Measurements from ENCODE around the gene TUBB1. TPM values are rescaled to one million over a fixed set of nuclear protein-coding genes. Genes with fewer than 3 reads are reported as not detected.

Gene TUBB1
- total RNA-seq, 1 experiment from 2014 or later: 0.35 TPM

DNA sequence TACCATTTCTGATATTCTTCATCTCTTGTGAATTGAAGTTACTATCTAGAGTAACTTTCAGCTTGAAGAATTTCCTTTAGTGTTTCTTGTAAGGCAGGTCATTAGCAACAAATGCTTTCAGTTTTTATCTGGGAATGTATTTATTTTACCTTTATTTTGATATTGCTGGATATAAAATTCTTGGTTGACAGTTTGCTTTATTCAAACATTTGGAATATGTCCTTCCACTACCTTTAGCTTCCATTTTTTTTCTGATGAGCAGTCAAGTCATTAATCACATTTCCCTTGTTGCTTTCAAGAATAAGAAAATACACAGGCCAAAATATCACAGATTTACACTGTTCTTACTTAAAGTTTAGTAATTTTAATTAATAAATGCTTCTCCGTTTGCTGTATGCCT, 43.9 kb upstream of the TUBB1 start:
- ChIA-PET POLR2A (ENCODE audit: unreplicated experiment) (no interaction called here), CTCF (no interaction called here)
- Histone ChIP-seq H3K36me3 (ENCODE audit: low read depth) (no peaks in the 10 kb centered on the region), H3K27me3 (ENCODE audit: insufficient read depth, low read depth) (no peaks in the 10 kb centered on the region), H3K79me2 (ENCODE audit: low read depth) (no peaks in the 10 kb centered on the region), H3K4me3 (no peak overlapping the region), H3K27ac (no peak overlapping the region), H3K9me2 (ENCODE audit: insufficient read depth) (no peaks in the 10 kb centered on the region), H4K20me1 (ENCODE audit: insufficient read depth) (no peaks in the 10 kb centered on the region), H2AFZ (no peak overlapping the region), H3F3A (ENCODE audit: insufficient read depth, low read depth) (no peaks in the 10 kb centered on the region), H3K4me2 (no peak overlapping the region), H3K9me3 (ENCODE audit: insufficient read depth, low read depth) (no peaks in the 10 kb centered on the region), H3K4me1 (replicated peaks; ENCODE audit: insufficient read depth) (no peaks in the 10 kb centered on the region)
- BruUV-seq (replicated peaks): no TSS peak
- TF ChIP-seq EZH2 (IDR thresholded peaks at IDR 0.05; ENCODE audit: low read depth): no peak
- TF ChIP-seq, protein P1, sequence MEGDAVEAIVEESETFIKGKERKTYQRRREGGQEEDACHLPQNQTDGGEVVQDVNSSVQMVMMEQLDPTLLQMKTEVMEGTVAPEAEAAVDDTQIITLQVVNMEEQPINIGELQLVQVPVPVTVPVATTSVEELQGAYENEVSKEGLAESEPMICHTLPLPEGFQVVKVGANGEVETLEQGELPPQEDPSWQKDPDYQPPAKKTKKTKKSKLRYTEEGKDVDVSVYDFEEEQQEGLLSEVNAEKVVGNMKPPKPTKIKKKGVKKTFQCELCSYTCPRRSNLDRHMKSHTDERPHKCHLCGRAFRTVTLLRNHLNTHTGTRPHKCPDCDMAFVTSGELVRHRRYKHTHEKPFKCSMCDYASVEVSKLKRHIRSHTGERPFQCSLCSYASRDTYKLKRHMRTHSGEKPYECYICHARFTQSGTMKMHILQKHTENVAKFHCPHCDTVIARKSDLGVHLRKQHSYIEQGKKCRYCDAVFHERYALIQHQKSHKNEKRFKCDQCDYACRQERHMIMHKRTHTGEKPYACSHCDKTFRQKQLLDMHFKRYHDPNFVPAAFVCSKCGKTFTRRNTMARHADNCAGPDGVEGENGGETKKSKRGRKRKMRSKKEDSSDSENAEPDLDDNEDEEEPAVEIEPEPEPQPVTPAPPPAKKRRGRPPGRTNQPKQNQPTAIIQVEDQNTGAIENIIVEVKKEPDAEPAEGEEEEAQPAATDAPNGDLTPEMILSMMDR (conservative IDR thresholded peaks at IDR 0.05): no peak
- no peak for DNase-seq
- intact Hi-C loops (cut with micrococcal nuclease; ENCODE audit: unreplicated experiment): no loop called here

DNA sequence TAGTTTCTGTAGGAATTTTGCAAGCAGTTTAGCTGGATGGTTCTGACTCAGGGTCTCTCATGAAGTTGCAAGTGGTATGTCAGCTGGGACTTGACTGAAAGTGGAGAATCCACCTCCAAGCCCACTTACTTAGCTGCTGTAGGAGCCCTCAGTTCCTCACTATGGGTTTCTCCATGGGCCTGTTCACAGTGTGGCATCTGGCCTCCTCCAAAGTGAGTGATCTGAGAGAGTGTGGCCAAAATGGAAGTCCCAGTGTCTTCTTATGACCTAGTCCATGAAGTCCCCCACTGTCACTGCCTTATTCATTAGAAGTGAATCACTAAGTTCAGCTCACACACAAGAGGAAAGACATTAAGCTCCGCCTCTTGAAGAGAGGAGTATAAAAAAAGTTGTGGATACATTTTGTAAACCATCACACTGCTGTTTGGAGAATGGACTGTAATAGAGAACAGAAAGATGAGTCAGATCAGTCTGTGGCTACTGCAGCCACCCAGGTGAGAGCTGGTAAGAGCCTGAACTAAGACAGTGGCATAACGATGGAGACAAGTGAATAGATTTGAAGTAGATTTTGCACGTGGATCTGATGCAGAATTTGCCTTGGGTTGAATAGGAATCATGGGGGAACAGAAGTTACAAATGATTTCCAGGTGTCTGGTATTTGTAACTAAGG, 43.0 kb upstream of the TUBB1 start:
- Histone ChIP-seq H3K79me2 (ENCODE audit: low read depth) (no peaks in the 10 kb centered on the region), H3K4me1 (replicated peaks; ENCODE audit: insufficient read depth) (0 out of 2 replicates have a peak, but pooled peaks cover 4% of the 10 kb centered on the region), H3K4me3 (no peak overlapping the region), H4K20me1 (ENCODE audit: insufficient read depth) (no peaks in the 10 kb centered on the region), H3K4me2 (no peak overlapping the region), H3F3A (ENCODE audit: insufficient read depth, low read depth) (no peaks in the 10 kb centered on the region), H3K9me2 (ENCODE audit: insufficient read depth) (no peaks in the 10 kb centered on the region), H2AFZ (no peak overlapping the region), H3K36me3 (ENCODE audit: low read depth) (no peaks in the 10 kb centered on the region), H3K27ac (no peak overlapping the region), H3K27me3 (ENCODE audit: insufficient read depth, low read depth) (no peaks in the 10 kb centered on the region), H3K9me3 (ENCODE audit: insufficient read depth, low read depth) (no peaks in the 10 kb centered on the region)
- BruUV-seq (replicated peaks): no TSS peak
- intact Hi-C loops (cut with micrococcal nuclease; ENCODE audit: unreplicated experiment): no loop called here
- CTCF ChIA-PET: no interaction called here
- TF ChIP-seq EZH2 (IDR thresholded peaks at IDR 0.05; ENCODE audit: low read depth): no peak
- TF ChIP-seq, protein P1 (conservative IDR thresholded peaks at IDR 0.05): no peak
- POLR2A ChIA-PET (ENCODE audit: unreplicated experiment): no interaction called here
- DNase-seq: no peak

DNA sequence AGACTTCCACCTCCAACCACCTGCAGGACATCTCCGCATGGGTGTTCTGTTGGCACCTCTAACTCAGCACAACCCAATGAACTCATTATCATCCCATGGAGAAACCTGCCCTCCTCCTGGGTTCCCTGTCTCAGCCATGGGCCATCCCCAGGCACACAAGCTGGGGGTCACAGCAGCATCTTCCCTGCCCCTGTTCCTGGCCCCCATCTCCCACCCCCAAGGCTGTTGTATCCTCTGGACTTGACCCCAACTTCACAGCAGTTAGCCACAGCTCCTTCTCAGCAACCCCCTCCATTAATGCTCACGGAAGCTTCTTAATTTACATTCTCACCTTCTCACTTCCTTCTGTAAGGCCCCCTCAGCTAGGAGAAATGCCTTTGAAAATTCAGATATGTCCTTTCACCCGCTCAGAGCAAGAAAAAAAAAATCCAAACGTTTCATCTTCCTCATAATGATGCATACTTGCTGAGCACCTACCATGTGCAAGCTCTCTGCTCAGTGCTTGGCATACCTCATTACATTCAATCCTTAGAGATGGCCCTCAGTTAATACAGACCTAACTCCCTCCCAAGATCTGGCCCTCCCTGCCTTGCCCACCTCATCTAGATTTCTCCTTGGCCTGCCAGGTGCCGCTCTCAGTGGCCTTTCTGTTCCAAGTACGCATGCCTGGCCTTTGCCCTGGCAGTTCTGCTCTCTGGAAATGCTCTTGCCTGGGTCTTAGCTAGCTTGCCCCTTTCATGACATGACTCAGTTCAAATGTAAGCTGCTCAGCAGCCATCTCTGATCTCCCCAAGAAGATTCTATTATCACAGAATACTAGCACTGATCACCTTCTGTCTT, 40.7 kb upstream of the TUBB1 start:
- Histone ChIP-seq H3K9me2 (ENCODE audit: insufficient read depth) (no peaks in the 10 kb centered on the region), H3K4me2 (no peak overlapping the region), H3K79me2 (ENCODE audit: low read depth) (peaks cover 22% of the 10 kb centered on the region), H3K27me3 (ENCODE audit: insufficient read depth, low read depth) (no peaks in the 10 kb centered on the region), H3F3A (ENCODE audit: insufficient read depth, low read depth) (no peaks in the 10 kb centered on the region), H4K20me1 (ENCODE audit: insufficient read depth) (peaks cover 2% of the 10 kb centered on the region; the same call in 1 of the 2 replicates), H3K36me3 (ENCODE audit: low read depth) (no peaks in the 10 kb centered on the region), H3K9me3 (ENCODE audit: insufficient read depth, low read depth) (no peaks in the 10 kb centered on the region), H3K4me3 (no peak overlapping the region), H3K27ac (no peak overlapping the region), H2AFZ (no peak overlapping the region), H3K4me1 (replicated peaks; ENCODE audit: insufficient read depth) (peaks cover 13% of the 10 kb centered on the region)
- ChIA-PET POLR2A (ENCODE audit: unreplicated experiment) (interaction anchor here (0.5 kb wide), 1 partner anchor 17 kb away, joined by 6 read pairs; no protein-coding TSS in a partner anchor), CTCF (interaction anchor here (0.6 kb wide), 1 partner anchor 949 kb away, joined by 3 read pairs; no protein-coding TSS in a partner anchor)
- BruUV-seq (replicated peaks): no TSS peak
- no peak for TF ChIP-seq EZH2 (IDR thresholded peaks at IDR 0.05; ENCODE audit: low read depth)
- no peak for DNase-seq
- intact Hi-C loops (cut with micrococcal nuclease; ENCODE audit: unreplicated experiment): no loop called here
